HepG2 (cell line): Measurements from ENCODE around the gene ANKRA2. TPM values are rescaled to one million over a fixed set of nuclear protein-coding genes. Genes with fewer than 3 reads are reported as not detected.

ENCODE experiments used
- ATAC-seq: fragments of 200-7000 bp; cut with Tn5 transposase; 3 replicates; pipeline ENCODE4 v1.9.1; 2020; ENCODE audit warnings: mild to moderate bottlenecking, moderate library complexity
- BruUV-seq: library from RNA; stranded (reverse); fragments of 400-500 nt; replicated peaks from 2 replicates; lab custom pipeline; 2021; lab: Mats Ljungman, UMichigan
- CTCF ChIA-PET: fragments of 300-600 bp; formaldehyde crosslinking; extraction: SDS; loops from one replicate; lab custom pipeline; 2021; ENCODE audit warnings: low total read pairs, inconsistent platforms, low intra/inter-chr PET ratio; lab: Yijun Ruan, JAX
- POLR2A ChIA-PET: fragments of 350-600 bp; sonication (Branson Sonifier 250); formaldehyde crosslinking; loops from one replicate; lab custom pipeline; 2020; ENCODE audit warnings: antibody characterized with exemption, inconsistent platforms; lab: Yijun Ruan, JAX
- DNase-seq: peaks from one replicate; pipeline ENCODE4 v3.0.0-alpha.2; 2015; ENCODE audit warnings: low spot score
- FAIRE-seq: peaks from 3 replicates; lab custom pipeline; 2011; peaks lifted over from hg19 to GRCh38; lab: Jason Lieb, UNC
- H2AFZ ChIP-seq: one replicate; pipeline ENCODE4 v1.6.1; 2011; ENCODE audit warnings: low read length, inconsistent platforms
- H3K27ac ChIP-seq: fragments of 300-600 bp; 3 replicates; pipeline ENCODE4 v1.8.0; 2011; ENCODE audit warnings: mixed run types, mild to moderate bottlenecking, mixed read lengths, low read length, inconsistent platforms; ENCODE audit not compliant: insufficient read depth; ENCODE audit errors: extremely low read length
- H3K27me3 ChIP-seq, 2 experiments: fragments of 200-600 bp in 1 of 2; 2 replicates in 1 of 2; 3 replicates in 1 of 2; pipeline versions ENCODE4 v1.6.0 to v1.8.0; 2011; ENCODE audit warnings: low read length in 2 of 2, mild to moderate bottlenecking in 2 of 2, moderate library complexity in 2 of 2, inconsistent platforms in 1 of 2; ENCODE audit not compliant: insufficient read depth in 2 of 2, control insufficient read depth in 1 of 2
- H3K36me3 ChIP-seq, 2 experiments: fragments of 200-600 bp in 1 of 2; replicated peaks in 1 of 2; 2 replicates in 1 of 2; 3 replicates in 1 of 2; pipeline versions ENCODE4 v1.5.1 to v1.8.0; 2011; ENCODE audit warnings: low read length in 2 of 2, inconsistent platforms in 1 of 2; ENCODE audit not compliant: insufficient read depth in 2 of 2, control insufficient read depth in 1 of 2
- H3K4me1 ChIP-seq: 2 replicates; pipeline ENCODE4 v1.5.1; 2012; ENCODE audit warnings: low read length, inconsistent platforms; ENCODE audit not compliant: insufficient read depth
- H3K4me2 ChIP-seq: 2 replicates; pipeline ENCODE4 v1.6.0; 2011; ENCODE audit warnings: low read depth, low read length, inconsistent platforms
- H3K4me3 ChIP-seq, 3 experiments: fragments of 200-600 bp in 1 of 3; sonication (generic), shearing (Covaris generic) in 1 of 3; replicated peaks in 1 of 3; 2 replicates each; pipeline ENCODE4 v1.5.1; 2011 to 2016; ENCODE audit warnings: low read length in 3 of 3, inconsistent platforms in 2 of 3, low read depth in 2 of 3, mild to moderate bottlenecking in 2 of 3, control low read depth in 1 of 3, mixed read lengths in 1 of 3; ENCODE audit not compliant: insufficient read depth in 1 of 3
- H3K79me2 ChIP-seq: one replicate; pipeline ENCODE4 v1.6.1; 2011; ENCODE audit warnings: low read length, inconsistent platforms; ENCODE audit not compliant: insufficient read depth
- H3K9ac ChIP-seq: 2 replicates; pipeline ENCODE4 v1.6.0; 2011; ENCODE audit warnings: mild to moderate bottlenecking, low read depth, low read length, inconsistent platforms; ENCODE audit not compliant: insufficient read depth
- H3K9me3 ChIP-seq: 2 replicates; pipeline ENCODE4 v1.5.1; 2012; ENCODE audit warnings: mild to moderate bottlenecking, low read length
- H4K20me1 ChIP-seq: 2 replicates; pipeline ENCODE4 v1.6.0; 2011; ENCODE audit warnings: inconsistent platforms, mild to moderate bottlenecking, low read length, moderate library complexity; ENCODE audit not compliant: insufficient read depth
- HNF4A ChIP-seq: sonication (generic); formaldehyde crosslinking; IDR thresholded peaks from 2 replicates; pipeline ENCODE4 v1.4.0; 2020; ENCODE audit warnings: missing genetic modification reagents
- MAFF ChIP-seq: IDR thresholded peaks from 2 replicates; pipeline ENCODE4 v1.6.1; 2011; ENCODE audit warnings: low read depth, low read length, improper control_type of control experiment
- MAFK ChIP-seq, 2 experiments: IDR thresholded peaks in 1 of 2; conservative IDR thresholded peaks in 1 of 2; 2 replicates each; pipeline ENCODE4 v1.6.1; 2011; ENCODE audit warnings: improper control_type of control experiment in 2 of 2, low read length in 2 of 2
- NFYB ChIP-seq: sonication (generic); formaldehyde crosslinking; IDR thresholded peaks from 2 replicates; pipeline ENCODE4 v1.4.0; 2020; ENCODE audit warnings: missing genetic modification reagents
- RFX5 ChIP-seq: IDR thresholded peaks from 2 replicates; pipeline ENCODE4 v1.6.1; 2011; ENCODE audit warnings: low read depth, low read length, improper control_type of control experiment
- SSRP1 ChIP-seq: IDR thresholded peaks from 2 replicates; pipeline ENCODE4 v1.6.1; 2016; ENCODE audit warnings: control low read depth
- U2AF2 ChIP-seq: fragments of 200-400 bp; formaldehyde crosslinking; IDR thresholded peaks from 2 replicates; pipeline ENCODE4 v1.6.1; 2017; ENCODE audit warnings: low read depth, mild to moderate bottlenecking, low read length
- ZKSCAN8 ChIP-seq: IDR thresholded peaks from 2 replicates; pipeline ENCODE4 v1.6.1; 2016; ENCODE audit warnings: borderline replicate concordance, missing genetic modification reagents, missing compliant biosample characterization
- ZNF329 ChIP-seq: sonication (generic); formaldehyde crosslinking; IDR thresholded peaks from 2 replicates; pipeline ENCODE4 v1.9.0; 2021; ENCODE audit warnings: low read depth, mild to moderate bottlenecking, missing genetic modification reagents
- ZNF460 ChIP-seq: sonication (generic); formaldehyde crosslinking; IDR thresholded peaks from 2 replicates; pipeline ENCODE4 v1.5.1; 2020; ENCODE audit warnings: missing genetic modification reagents, mild to moderate bottlenecking, borderline replicate concordance
- ZNF569 ChIP-seq: sonication (generic); formaldehyde crosslinking; IDR thresholded peaks from 2 replicates; pipeline ENCODE4 v1.5.0; 2020; ENCODE audit warnings: mild to moderate bottlenecking, missing genetic modification reagents, moderate library complexity, borderline replicate concordance
- ZNF644 ChIP-seq: IDR thresholded peaks from 2 replicates; pipeline ENCODE4 v1.6.1; 2016; ENCODE audit warnings: low read depth
- ZNF687 ChIP-seq: sonication (generic); formaldehyde crosslinking; IDR thresholded peaks from 2 replicates; pipeline ENCODE4 v1.5.1; 2020; ENCODE audit warnings: mild to moderate bottlenecking, missing genetic modification reagents, moderate library complexity
- ZNF746 ChIP-seq: sonication (generic); formaldehyde crosslinking; IDR thresholded peaks from 2 replicates; pipeline ENCODE4 v1.8.0; 2022; ENCODE audit warnings: mild to moderate bottlenecking, missing genetic modification reagents
- WGBS: methylation state at CpG from one replicate; pipeline ENCODE4 v1.1.6; 2017; ENCODE audit warnings: low lambda C conversion rate; 5-methylcytosine and 5-hydroxymethylcytosine counted together
- in situ Hi-C: cut with HindIII; loops from 2 replicates; pipeline ENCODE4 v1.10.0; 2017; ENCODE audit warnings: low pct_unique_long_range_greater_than_20kb; ENCODE audit not compliant: extremely low pct_ligation_motif_present
- intact Hi-C: fragments of 100-400 bp; cut with micrococcal nuclease; formaldehyde crosslinking; loops from one replicate; pipeline ENCODE4 v1.10.0; 2022; ENCODE audit not compliant: unreplicated experiment
- polyA plus RNA-seq, 8 experiments: library from polyadenylated mRNA; depleted of rRNA in 3 of 8; stranded (reverse) in 7 of 8; unstranded in 1 of 8; fragments of >200 nt; fragmentation: Illumina TruSeq in 4 of 8; extraction: Trizol in 4 of 8; gene quantifications; 2 replicates each; pipeline versions ENCODE4 v1.2.1 to v1.2.3, GENCODE V29; 2011 to 2016; ENCODE audit warnings: low read depth in 4 of 8, missing spikeins in 1 of 8, mixed read lengths in 1 of 8; ENCODE audit not compliant: insufficient read depth in 1 of 8
- total RNA-seq, 5 experiments: library from RNA; depleted of rRNA; stranded (reverse); fragments of >200 nt; fragmentation: Illumina TruSeq; extraction: Trizol; gene quantifications; 2 replicates each; pipeline ENCODE4 v1.2.3, GENCODE V29; 2016; ENCODE audit warnings: low read depth in 1 of 5

Gene ANKRA2
- total and polyA plus RNA-seq, 2 of the 13 experiments (the other 11 are each of a cell fraction or from before 2014, with no cell fraction given), result 23.6 to 33.6 TPM

DNA sequence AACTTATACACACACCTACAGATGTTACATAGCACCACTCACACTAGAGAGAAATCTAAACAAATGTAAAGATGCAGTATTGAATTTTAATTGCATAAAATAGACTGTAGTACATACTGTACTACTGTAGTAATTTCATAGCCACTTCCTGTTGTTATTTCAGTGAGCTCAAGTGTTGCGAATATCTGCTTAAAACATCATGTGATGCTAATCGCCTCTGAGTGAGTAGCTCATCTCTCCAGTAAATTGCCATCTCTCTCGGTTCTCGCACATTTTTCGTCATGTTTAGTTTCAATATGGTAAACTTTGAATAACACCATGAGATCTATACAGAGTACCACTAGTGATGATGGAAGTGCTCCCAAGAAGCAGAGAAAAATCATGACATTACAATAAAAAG is 38.6 kb upstream of the ANKRA2 start (continued):
- TF ChIP-seq RFX5, result no peak
- no peak for TF ChIP-seq NFYB (CRISPR knock-in tag)
- no peak for TF ChIP-seq ZNF746 (CRISPR knock-in tag)

DNA sequence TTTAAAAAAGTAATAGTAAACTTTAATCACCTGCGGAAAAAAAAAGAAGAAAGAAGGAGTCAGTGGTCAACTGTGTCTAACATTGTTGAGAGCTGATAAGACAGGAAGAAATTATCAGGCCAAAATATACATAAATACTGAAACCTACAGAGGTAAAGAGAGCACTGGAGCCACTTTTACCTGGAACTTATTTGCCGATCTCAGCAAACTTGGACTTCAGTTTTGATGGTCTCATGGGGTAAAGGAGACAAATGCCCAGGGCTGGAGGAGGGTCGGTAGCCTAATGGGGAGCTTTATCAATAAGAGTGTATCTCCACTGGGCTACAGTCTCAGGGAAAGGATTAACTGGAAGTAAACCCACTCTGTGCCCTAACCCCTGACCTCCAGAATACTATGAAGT is 33.9 kb upstream of the ANKRA2 start:
- Histone ChIP-seq H3K79me2 (no peaks in the 10 kb centered on the region), H3K9ac (no peak overlapping the region), H3K9me3 (peaks cover 11% of the 10 kb centered on the region), H3K4me1 (no peaks in the 10 kb centered on the region), H2AFZ (no peak overlapping the region), H3K27ac (no peak overlapping the region), H3K36me3 (no peaks in the 10 kb centered on the region), H4K20me1 (no peaks in the 10 kb centered on the region), H3K27me3 (no peaks in the 10 kb centered on the region), H3K4me2 (no peak overlapping the region), H3K4me3 (no peak overlapping the region)
- DNase-seq (no peak), ATAC-seq (no peak), FAIRE-seq (no peak)
- CTCF ChIA-PET, result no interaction called here
- TF ChIP-seq MAFK (conservative IDR thresholded peaks at IDR 0.05 in 1 of 2, IDR thresholded peaks at IDR 0.05 in 1 of 2; ENCODE audit: low read length in 2 of 2) (peak; percentile 89 to 95), MAFF (peak; percentile 91), U2AF2 (no peak)
- BruUV-seq, result no TSS peak
- intact Hi-C loops, result no loop called here
- in situ Hi-C loops, result loop anchor here (10.0 kb wide), 1 partner anchor 95 kb away; no protein-coding TSS in a partner anchor
- WGBS, result 73% methylated on average over 3 of the region's 3 CpGs
- POLR2A ChIA-PET, result no interaction called here

DNA sequence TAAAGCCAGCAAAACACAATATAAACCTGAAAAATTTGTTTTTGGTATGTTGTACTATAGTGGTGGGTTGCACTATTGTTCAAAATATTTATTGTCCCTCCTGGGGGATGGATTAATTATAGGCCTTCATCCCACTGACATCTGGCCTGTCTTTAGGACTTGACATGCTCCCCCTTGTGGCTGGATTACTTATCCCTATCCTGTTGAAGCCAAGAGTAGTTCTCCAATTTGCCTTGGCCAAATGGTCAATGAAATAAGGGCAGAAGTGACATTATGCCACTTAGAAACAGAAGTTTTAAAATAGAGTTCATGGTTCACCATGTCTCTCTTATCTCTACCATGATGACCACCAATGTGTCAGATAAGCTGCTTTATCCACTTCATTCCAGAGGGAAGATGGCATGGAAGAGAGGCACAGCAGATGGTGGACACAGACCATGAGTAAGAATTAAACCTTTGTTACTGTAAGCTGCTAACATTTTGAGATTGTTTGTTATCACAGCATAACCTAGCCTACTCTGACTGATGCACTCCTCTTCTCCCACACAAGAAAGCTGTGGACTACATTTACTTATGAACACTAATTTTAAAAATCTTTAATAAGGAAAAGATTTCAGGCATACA is 31.4 kb upstream of the ANKRA2 start:
- peak; percentile 84 for FAIRE-seq
- Histone ChIP-seq H4K20me1 (no peaks in the 10 kb centered on the region), H3K4me2 (no peak overlapping the region), H3K9ac (no peak overlapping the region), H3K27ac (no peak overlapping the region), H3K4me3 (no peak overlapping the region), H3K79me2 (no peaks in the 10 kb centered on the region), H3K9me3 (peaks cover 9% of the 10 kb centered on the region), H2AFZ (no peak overlapping the region), H3K27me3 (no peaks in the 10 kb centered on the region), H3K36me3 (no peaks in the 10 kb centered on the region), H3K4me1 (no peaks in the 10 kb centered on the region)
- ATAC-seq, result peak; percentile 79
- intact Hi-C loops (loop anchor here (1.0 kb wide), 2 partner anchors 27 to 96 kb away; no protein-coding TSS in a partner anchor), in situ Hi-C loops (loop anchor here (10.0 kb wide), 1 partner anchor 98 kb away; no protein-coding TSS in a partner anchor)
- ChIA-PET CTCF (interaction anchor here (2.0 kb wide), 1 partner anchor 77 kb away, joined by 9 read pairs; no protein-coding TSS in a partner anchor), POLR2A (no interaction called here)
- peak; percentile 60 for DNase-seq
- no TSS peak for BruUV-seq
- peak; percentile 73; the same call in 1 of the 2 replicates for TF ChIP-seq ZNF644
- no peak for TF ChIP-seq ZNF569 (CRISPR knock-in tag)
- no peak for TF ChIP-seq ZNF460 (CRISPR knock-in tag)
- no peak for TF ChIP-seq ZKSCAN8
- TF ChIP-seq SSRP1 (CRISPR knock-in tag), result no peak
- no peak for TF ChIP-seq HNF4A
- no peak for TF ChIP-seq ZNF687 (CRISPR knock-in tag)
- TF ChIP-seq ZNF329 (CRISPR knock-in tag), result no peak
